Endothelial cell of umbilical vein (primary cell): ENCODE data around the gene ICE2. TPM values are rescaled to one million over a fixed set of nuclear protein-coding genes. Genes with fewer than 3 reads are reported as not detected.

Source experiments
- BruUV-seq: library from RNA; stranded (reverse); fragments of 400-500 nt; replicated peaks from 2 replicates; lab custom pipeline; 2021; lab: Mats Ljungman, UMichigan
- CTCF ChIA-PET: fragments of 300-600, 350-600 bp; sonication (Branson Sonifier 250); formaldehyde crosslinking; loops from one replicate; lab custom pipeline; 2021; ENCODE audit warnings: antibody characterized with exemption, inconsistent platforms; lab: Charles Lee
- POLR2A ChIA-PET: fragments of 300-600, 350-600 bp; sonication (Branson Sonifier 250); formaldehyde crosslinking; loops from one replicate; lab custom pipeline; 2021; ENCODE audit warnings: antibody characterized with exemption, inconsistent platforms; lab: Charles Lee
- DNase-seq: peaks from one replicate; pipeline ENCODE4 v3.0.0-alpha.2; 2011; ENCODE audit warnings: low read depth, low spot score
- FAIRE-seq: peaks from 2 replicates; lab custom pipeline; 2011; peaks lifted over from hg19 to GRCh38; lab: Jason Lieb, UNC
- H2AFZ ChIP-seq: 2 replicates; pipeline ENCODE4 v1.6.0; 2012; ENCODE audit warnings: low read depth, low read length, control low read depth, inconsistent platforms
- H3K27ac ChIP-seq: 2 replicates; pipeline ENCODE4 v1.5.1; 2011; ENCODE audit warnings: low read depth, mild to moderate bottlenecking, control low read depth, low read length, moderate library complexity; ENCODE audit not compliant: insufficient read depth
- H3K27me3 ChIP-seq, 2 experiments: 2 replicates each; pipeline versions ENCODE4 v1.6.0 to v1.6.1; 2011; ENCODE audit warnings: low read length in 2 of 2, mixed read lengths in 1 of 2; ENCODE audit not compliant: control insufficient read depth in 2 of 2, insufficient read depth in 2 of 2
- H3K36me3 ChIP-seq, 2 experiments: 2 replicates in 1 of 2; 3 replicates in 1 of 2; pipeline ENCODE4 v1.5.1; 2011; ENCODE audit warnings: low read length in 2 of 2, mild to moderate bottlenecking in 1 of 2, moderate library complexity in 1 of 2; ENCODE audit not compliant: control insufficient read depth in 2 of 2, insufficient read depth in 2 of 2; ENCODE audit errors: extremely low read depth in 1 of 2
- H3K4me1 ChIP-seq: 3 replicates; pipeline ENCODE4 v1.5.1; 2011; ENCODE audit warnings: mild to moderate bottlenecking, low read length; ENCODE audit not compliant: control insufficient read depth, insufficient read depth; ENCODE audit errors: extremely low read depth
- H3K4me2 ChIP-seq: 2 replicates; pipeline ENCODE4 v1.6.1; 2011; ENCODE audit warnings: low read length, control low read depth, mixed read lengths; ENCODE audit not compliant: insufficient read depth
- H3K4me3 ChIP-seq, 3 experiments: fragments of 200-600 bp in 1 of 3; sonication (generic), shearing (Covaris generic) in 1 of 3; replicated peaks in 1 of 3; 2 replicates each; pipeline ENCODE4 v1.5.1; 2011 to 2016; ENCODE audit warnings: control low read depth in 3 of 3, low read length in 3 of 3, mild to moderate bottlenecking in 2 of 3, inconsistent platforms in 1 of 3, low read depth in 1 of 3, moderate library complexity in 1 of 3; ENCODE audit not compliant: insufficient read depth in 1 of 3
- H3K79me2 ChIP-seq: 2 replicates; pipeline ENCODE4 v1.6.0; 2012; ENCODE audit warnings: low read length, inconsistent platforms; ENCODE audit not compliant: control insufficient read depth, insufficient read depth
- H3K9ac ChIP-seq: replicated peaks from 2 replicates; pipeline ENCODE3; 2011; ENCODE audit warnings: low read length, control low read depth; ENCODE audit not compliant: insufficient read depth; ENCODE audit errors: extremely low read depth
- H3K9me1 ChIP-seq: replicated peaks from 3 replicates; pipeline ENCODE4 v1.6.0; 2011; ENCODE audit warnings: mild to moderate bottlenecking, low read length; ENCODE audit not compliant: control insufficient read depth, insufficient read depth; ENCODE audit errors: extremely low read depth
- H3K9me3 ChIP-seq: replicated peaks from 2 replicates; pipeline ENCODE4 v1.5.1; 2012; ENCODE audit warnings: low read length, inconsistent platforms; ENCODE audit not compliant: control insufficient read depth, insufficient read depth
- H4K20me1 ChIP-seq: replicated peaks from 2 replicates; pipeline ENCODE3; 2011; ENCODE audit warnings: mild to moderate bottlenecking, low read length; ENCODE audit not compliant: control insufficient read depth, insufficient read depth; ENCODE audit errors: extremely low read depth
- CTCF ChIP-seq, 2 donors: IDR thresholded peaks; 1 replicate in 1 of 2; 2 replicates in 1 of 2; pipeline ENCODE4 v1.5.1; 2011; ENCODE audit warnings: low read length in 2 of 2, mild to moderate bottlenecking in 2 of 2, moderate library complexity in 2 of 2, control low read depth in 1 of 2, inconsistent platforms in 1 of 2, low read depth in 1 of 2; ENCODE audit not compliant: insufficient read depth in 1 of 2; ENCODE audit errors: extremely low read depth in 1 of 2
- FOS ChIP-seq: IDR thresholded peaks from 2 replicates; pipeline ENCODE4 v1.6.1; 2011; ENCODE audit warnings: mild to moderate bottlenecking, low read length, moderate library complexity, borderline replicate concordance; ENCODE audit not compliant: insufficient read depth
- JUN ChIP-seq: IDR thresholded peaks from 2 replicates; pipeline ENCODE4 v1.6.1; 2011; ENCODE audit warnings: borderline replicate concordance, low read depth; ENCODE audit not compliant: insufficient read length, insufficient read depth
- POLR2AphosphoS5 ChIP-seq: IDR thresholded peaks from 2 replicates; pipeline ENCODE4 v1.6.1; 2012; ENCODE audit warnings: low read depth, mild to moderate bottlenecking, control low read depth, low read length, moderate library complexity; ENCODE audit not compliant: insufficient read depth
- dilution Hi-C: fragments of 300-500 bp; cut with MboI; formaldehyde crosslinking; loops from one replicate; pipeline ENCODE4 v1.15.0; 2019; ENCODE audit warnings: low sequenced_read_pairs; ENCODE audit not compliant: extremely low pct_ligation_motif_present
- intact Hi-C: fragments of 100-400 bp; cut with micrococcal nuclease; formaldehyde crosslinking; loops from one replicate; pipeline ENCODE4 v1.10.0; 2022
- polyA plus RNA-seq, 4 experiments: library from polyadenylated mRNA; depleted of rRNA in 3 of 4; stranded (reverse) in 3 of 4; unstranded in 1 of 4; fragments of >200 nt; gene quantifications; 2 replicates each; pipeline versions ENCODE4 v1.2.1 to v1.2.3, GENCODE V29; 2011 to 2012; ENCODE audit warnings: missing spikeins in 1 of 4
- total RNA-seq: library from RNA; stranded (reverse); gene quantifications from 2 replicates; pipeline ENCODE4 v1.2.3, GENCODE V29; 2021

Gene ICE2
- total and polyA plus RNA-seq, 2 donors (not counting 3 experiments of a cell fraction or from before 2014, with no cell fraction given): 22.1 to 57.0 TPM

- no peaks in the 10 kb centered on the region for H3K9me3 ChIP-seq
- DNase-seq (peak; percentile 32), FAIRE-seq (peak; percentile 84)
- no TSS peak for BruUV-seq
- H3K79me2 ChIP-seq: no peaks in the 10 kb centered on the region
- no peak overlapping the region for H3K9ac ChIP-seq
- peak overlapping the region; percentile 46 for H3K27ac ChIP-seq
- dilution Hi-C loops (no loop called here), intact Hi-C loops (no loop called here)
- no peaks in the 10 kb centered on the region for H3K27me3 ChIP-seq
- ChIA-PET POLR2A (interaction anchor here (1.7 kb wide), 1 partner anchor 9 kb away, joined by 5 read pairs; the partner anchor contains the start of gene ANXA2), CTCF (interaction anchor here (1.0 to 2.4 kb wide), 6 partner anchors 8 to 48 kb away, joined by 3 to 12 read pairs (median 6); partner anchors contain the start of gene ANXA2)
- peak overlapping the region; percentile 10 for H3K4me2 ChIP-seq
- no peak overlapping the region for H2AFZ ChIP-seq
- H3K4me1 ChIP-seq: peaks cover 37% of the 10 kb centered on the region
- H3K4me3 ChIP-seq: no peak overlapping the region
- H3K9me1 ChIP-seq: no peaks in the 10 kb centered on the region
- no peaks in the 10 kb centered on the region for H4K20me1 ChIP-seq
- peak; percentile 5 for TF ChIP-seq JUN
- no peak for TF ChIP-seq POLR2AphosphoS5
- peak; percentile 87 for TF ChIP-seq FOS
- TF ChIP-seq CTCF (IDR thresholded peaks at IDR 0.05; ENCODE audit: extremely low read depth in 1 of 2, insufficient read depth in 1 of 2, low read depth in 1 of 2, low read length in 2 of 2): no peak
- H3K36me3 ChIP-seq: no peaks in the 10 kb centered on the region
Observed at GRCh38 chr15:60407415-60407805, 71.5 kb downstream of the ICE2 start.
